Measurements from ENCODE around the gene LAMA5. TPM values are rescaled to one million over a fixed set of nuclear protein-coding genes. Genes with fewer than 3 reads are reported as not detected.

Gene LAMA5
- total RNA-seq, 4 donors from 2014 or later, result 95.2 to 230 (median 139) TPM

DNA sequence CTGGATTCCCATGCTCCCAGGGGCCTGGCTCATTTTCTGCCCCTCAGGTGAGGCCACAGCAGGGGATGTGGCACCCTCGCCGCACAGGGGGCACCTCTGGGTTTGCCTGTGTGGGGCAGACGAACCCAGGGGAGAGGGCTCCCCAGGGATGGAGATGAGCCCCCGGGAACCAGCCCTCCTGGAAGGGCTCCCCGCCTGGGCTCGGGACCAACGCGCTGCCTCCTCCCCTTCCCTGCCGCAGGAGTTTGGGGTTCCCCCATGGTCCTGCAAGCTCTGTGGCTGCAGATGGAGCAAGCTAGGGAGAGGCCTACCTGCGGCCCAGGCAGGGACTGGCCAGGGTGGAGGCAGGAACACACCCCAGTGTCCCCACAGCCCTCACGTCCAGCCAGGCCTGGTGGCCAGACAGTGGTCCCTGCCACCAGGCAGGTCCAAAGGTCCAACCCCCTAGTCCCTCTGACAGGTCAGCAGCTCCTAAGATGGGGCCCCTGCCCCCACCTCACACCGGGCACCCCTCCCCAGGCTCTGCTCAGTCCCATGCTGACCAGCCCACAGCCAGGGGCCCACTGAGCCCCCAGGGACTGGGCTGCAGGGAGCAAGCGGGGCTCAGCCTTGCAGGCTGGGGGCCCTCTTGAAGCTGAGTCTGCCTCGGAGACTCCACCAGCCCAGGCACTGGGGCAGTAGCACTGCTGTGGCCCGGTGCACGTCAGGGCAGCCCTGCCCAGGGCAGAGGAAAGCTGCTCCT is 13.7 kb downstream of the LAMA5 start:
- Histone ChIP-seq H3K9me3 (no peaks in the 10 kb centered on the region), H3K27me3 (no peaks in the 10 kb centered on the region), H3K4me1 (peaks cover 0 to 61% (median 43%) of the 10 kb centered on the region in 4 donors), H3K4me3 (no peak overlapping the region), H3K27ac (peak overlapping the region in 2 of 4 donors; percentile 61 to 89), H3K36me3 (peaks cover 0 to 27% (median 0%) of the 10 kb centered on the region in 3 donors)
- DNase-seq (ENCODE audit: low spot score in 2 of 2), result no peak
- TF ChIP-seq EP300 (IDR thresholded peaks at IDR 0.05) (no peak), POLR2A (IDR thresholded peaks at IDR 0.05) (no peak)
- TF ChIP-seq, protein P1, sequence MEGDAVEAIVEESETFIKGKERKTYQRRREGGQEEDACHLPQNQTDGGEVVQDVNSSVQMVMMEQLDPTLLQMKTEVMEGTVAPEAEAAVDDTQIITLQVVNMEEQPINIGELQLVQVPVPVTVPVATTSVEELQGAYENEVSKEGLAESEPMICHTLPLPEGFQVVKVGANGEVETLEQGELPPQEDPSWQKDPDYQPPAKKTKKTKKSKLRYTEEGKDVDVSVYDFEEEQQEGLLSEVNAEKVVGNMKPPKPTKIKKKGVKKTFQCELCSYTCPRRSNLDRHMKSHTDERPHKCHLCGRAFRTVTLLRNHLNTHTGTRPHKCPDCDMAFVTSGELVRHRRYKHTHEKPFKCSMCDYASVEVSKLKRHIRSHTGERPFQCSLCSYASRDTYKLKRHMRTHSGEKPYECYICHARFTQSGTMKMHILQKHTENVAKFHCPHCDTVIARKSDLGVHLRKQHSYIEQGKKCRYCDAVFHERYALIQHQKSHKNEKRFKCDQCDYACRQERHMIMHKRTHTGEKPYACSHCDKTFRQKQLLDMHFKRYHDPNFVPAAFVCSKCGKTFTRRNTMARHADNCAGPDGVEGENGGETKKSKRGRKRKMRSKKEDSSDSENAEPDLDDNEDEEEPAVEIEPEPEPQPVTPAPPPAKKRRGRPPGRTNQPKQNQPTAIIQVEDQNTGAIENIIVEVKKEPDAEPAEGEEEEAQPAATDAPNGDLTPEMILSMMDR (IDR thresholded peaks at IDR 0.05), result no peak
- WGBS, 2 donors, result 86 to 93% methylated on average over 11 of the region's 16 CpGs

DNA sequence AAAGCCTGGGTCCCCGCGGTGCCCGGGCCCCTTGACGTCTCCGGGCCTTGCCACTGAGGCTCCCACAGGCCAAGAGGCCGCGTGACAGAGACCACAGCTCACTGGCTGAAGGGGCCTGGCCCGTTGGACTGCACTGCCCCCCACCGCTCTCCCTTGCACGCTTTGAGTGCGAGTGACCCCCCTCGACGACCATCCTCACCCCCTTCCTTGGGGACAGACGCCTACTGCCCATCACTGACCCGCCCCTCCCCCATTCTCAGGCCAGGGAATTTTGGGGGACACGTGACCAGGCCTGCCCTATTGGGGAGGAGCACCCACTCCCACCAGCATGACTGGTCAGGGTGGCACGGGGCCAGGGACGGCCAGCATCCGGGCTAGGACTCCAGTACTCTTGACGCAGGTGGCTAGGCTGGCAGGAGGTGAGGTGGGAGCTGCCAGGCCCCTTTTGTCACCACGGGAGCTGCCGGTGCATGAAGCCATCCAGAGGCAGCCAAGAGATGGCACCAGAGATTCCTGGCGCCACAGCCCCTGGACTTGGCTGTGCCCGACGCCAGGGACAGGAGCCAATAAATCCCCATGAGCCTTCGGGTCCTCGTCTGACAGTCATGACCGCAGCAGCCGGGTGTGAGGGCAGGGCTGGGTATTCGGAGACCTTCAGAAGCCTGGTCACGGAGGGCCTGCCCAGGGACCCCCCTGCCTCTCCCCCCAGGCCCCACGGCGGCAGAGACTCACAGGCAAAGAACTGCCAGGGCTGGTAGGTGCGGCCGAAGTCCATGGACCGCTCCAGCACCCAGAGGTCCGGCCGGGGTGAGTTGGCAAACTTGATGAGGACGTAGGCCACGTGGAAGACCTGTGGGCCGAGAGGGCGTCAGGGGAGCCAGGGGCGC is 14.5 kb downstream of the LAMA5 start:
- Histone ChIP-seq H3K4me3 (no peak overlapping the region), H3K27ac (peak overlapping the region in 2 of 4 donors; percentile 61 to 89), H3K36me3 (peaks cover 0 to 35% (median 0%) of the 10 kb centered on the region in 3 donors), H3K9me3 (no peaks in the 10 kb centered on the region), H3K4me1 (peaks cover 0 to 53% (median 35%) of the 10 kb centered on the region in 4 donors), H3K27me3 (no peaks in the 10 kb centered on the region)
- TF ChIP-seq, protein P1 (IDR thresholded peaks at IDR 0.05), result peak in 4 of 5 experiments; percentile 36 to 64 (median 41)
- TF ChIP-seq POLR2A (IDR thresholded peaks at IDR 0.05), result no peak
- 59 to 63% methylated on average over 29 to 36 of the region's 43 CpGs for WGBS, 2 donors
- DNase-seq (ENCODE audit: low spot score in 2 of 2), result no peak

DNA sequence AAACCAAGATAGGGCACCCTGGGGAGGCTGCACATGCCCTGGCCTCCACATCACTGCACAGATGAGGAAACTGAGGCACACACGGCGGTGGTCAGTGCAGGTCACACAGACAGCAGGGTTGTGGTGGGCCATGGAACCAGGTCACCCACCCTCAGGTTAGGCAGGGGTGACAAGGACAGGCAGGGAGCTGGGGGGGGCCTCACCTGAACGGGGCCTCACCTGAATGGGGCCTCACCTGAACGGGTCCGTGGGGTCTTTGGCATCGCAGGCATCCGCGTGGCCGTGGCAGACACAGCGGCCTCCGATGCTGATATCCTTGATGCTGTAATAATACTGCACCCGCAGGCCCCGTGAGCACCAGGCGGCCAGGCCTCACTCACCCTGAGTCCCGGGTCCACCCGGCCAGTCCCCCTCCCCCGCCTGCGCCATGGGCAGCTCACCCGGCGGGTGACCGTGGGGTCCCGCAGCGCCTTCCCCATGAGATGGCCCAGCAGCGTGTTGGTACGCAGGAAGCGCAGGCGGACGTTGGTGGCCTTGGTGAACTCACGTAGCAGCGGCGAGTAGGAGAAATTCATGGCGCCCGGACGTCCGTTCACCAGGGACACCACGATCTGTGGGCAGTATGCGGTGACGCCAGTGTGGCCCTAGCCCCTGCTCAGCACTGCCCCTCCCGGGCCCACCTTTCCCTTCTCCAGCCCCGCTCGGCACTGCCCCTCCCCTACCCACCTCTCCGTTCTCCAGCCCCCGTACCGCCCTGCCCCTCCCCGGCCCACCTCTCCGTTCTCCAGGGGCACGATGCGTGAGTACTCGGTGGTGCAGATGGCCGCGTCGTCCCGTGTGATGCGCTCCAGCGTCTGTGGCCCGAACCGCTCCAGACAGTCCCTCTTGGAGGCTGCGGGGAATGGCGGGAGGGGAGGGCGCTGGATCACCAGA is 15.4 kb downstream of the LAMA5 start:
- WGBS, 2 donors, result 87 to 93% methylated on average over 35 to 58 of the region's 60 CpGs
- peak overlapping the region in 2 of 4 donors; percentile 61 to 89 for H3K27ac ChIP-seq
- H3K9me3 ChIP-seq, result no peaks in the 10 kb centered on the region
- H3K27me3 ChIP-seq, result no peaks in the 10 kb centered on the region
- H3K4me1 ChIP-seq, result peaks cover 0 to 44% (median 26%) of the 10 kb centered on the region in 4 donors
- peaks cover 0 to 44% (median 0%) of the 10 kb centered on the region in 3 donors for H3K36me3 ChIP-seq
- TF ChIP-seq POLR2A (IDR thresholded peaks at IDR 0.05), result no peak
- TF ChIP-seq, protein P1 (IDR thresholded peaks at IDR 0.05), result no peak
- TF ChIP-seq EP300 (IDR thresholded peaks at IDR 0.05), result no peak
- no peak for DNase-seq (ENCODE audit: low spot score in 2 of 2)
- H3K4me3 ChIP-seq, result no peak overlapping the region

DNA sequence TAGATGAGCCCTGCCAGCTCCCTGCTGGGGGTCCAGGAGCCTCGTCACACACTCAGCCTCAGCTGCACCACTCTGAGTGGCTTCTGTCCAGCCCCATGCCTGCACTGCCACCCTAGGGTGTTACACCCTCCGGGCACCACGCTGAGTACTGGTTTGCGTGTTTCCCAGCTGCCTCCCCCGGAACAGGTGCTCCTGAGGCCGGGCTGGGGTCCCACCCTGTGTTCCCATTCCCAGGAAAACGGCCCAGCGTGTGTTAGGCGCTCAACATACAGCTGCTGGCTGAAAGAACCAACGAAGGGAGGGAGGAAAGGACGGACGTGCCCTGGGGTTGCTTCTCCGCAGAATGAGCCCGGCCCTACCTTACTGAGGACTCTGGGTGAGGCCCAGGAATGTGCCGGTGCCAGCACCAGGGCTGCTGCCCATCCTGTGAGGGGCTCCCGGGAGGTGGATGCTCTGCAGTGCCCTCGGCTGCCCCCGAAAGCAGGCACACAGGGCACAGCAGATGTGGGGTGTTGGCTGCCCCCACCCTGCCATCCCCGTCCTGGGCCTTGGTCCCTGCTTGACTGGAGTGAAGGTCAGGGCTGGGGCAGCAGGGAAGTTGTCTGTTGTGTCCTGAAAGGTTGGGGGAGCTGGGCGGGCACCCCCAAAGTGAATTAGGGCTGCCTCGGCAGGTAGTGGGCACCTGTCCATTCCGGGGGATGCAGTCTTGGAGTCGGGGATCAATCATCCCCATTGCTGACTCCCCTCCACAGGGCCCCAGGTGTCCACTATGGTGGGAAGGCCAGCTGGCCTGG is 16.3 kb downstream of the LAMA5 start:
- 77 to 80% methylated on average over 13 to 22 of the region's 23 CpGs for WGBS, 2 donors
- no peaks in the 10 kb centered on the region for H3K27me3 ChIP-seq
- peaks cover 0 to 53% (median 0%) of the 10 kb centered on the region in 3 donors for H3K36me3 ChIP-seq
- no peak overlapping the region for H3K27ac ChIP-seq
- DNase-seq (ENCODE audit: low spot score in 2 of 2), result no peak
- H3K4me3 ChIP-seq, result no peak overlapping the region
- no peaks in the 10 kb centered on the region for H3K9me3 ChIP-seq
- no peak for TF ChIP-seq EP300 (IDR thresholded peaks at IDR 0.05)
- H3K4me1 ChIP-seq, result peaks cover 0 to 35% (median 17%) of the 10 kb centered on the region in 4 donors
